ENCODE data around the gene HDDC2.

Gene HDDC2

GRCh38 chr6:125233202-125233601 lies 68.6 kb downstream of the HDDC2 start:
- no peak for DNase-seq (ENCODE audit: low read depth)

DNA sequence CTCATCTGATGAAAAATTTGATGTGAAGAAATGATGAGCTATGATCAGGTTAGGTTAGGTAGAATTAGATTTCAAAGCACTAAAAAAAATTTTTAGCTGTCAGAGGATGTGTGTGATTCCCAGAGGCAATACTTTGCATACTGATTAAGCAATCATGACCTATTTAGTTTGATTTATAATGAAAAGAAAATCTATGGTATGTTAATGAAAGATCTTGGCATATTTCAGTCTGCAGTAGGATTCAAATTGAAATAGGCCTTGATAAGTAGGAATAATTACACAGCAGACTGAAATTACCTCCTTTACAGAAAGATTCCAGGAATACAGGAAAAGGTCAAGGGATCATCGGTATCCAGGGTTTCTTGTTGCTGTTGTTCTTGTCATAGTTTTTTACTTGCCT lies 69.3 kb downstream of the HDDC2 start:
- no peak for DNase-seq (ENCODE audit: low read depth)

DNA sequence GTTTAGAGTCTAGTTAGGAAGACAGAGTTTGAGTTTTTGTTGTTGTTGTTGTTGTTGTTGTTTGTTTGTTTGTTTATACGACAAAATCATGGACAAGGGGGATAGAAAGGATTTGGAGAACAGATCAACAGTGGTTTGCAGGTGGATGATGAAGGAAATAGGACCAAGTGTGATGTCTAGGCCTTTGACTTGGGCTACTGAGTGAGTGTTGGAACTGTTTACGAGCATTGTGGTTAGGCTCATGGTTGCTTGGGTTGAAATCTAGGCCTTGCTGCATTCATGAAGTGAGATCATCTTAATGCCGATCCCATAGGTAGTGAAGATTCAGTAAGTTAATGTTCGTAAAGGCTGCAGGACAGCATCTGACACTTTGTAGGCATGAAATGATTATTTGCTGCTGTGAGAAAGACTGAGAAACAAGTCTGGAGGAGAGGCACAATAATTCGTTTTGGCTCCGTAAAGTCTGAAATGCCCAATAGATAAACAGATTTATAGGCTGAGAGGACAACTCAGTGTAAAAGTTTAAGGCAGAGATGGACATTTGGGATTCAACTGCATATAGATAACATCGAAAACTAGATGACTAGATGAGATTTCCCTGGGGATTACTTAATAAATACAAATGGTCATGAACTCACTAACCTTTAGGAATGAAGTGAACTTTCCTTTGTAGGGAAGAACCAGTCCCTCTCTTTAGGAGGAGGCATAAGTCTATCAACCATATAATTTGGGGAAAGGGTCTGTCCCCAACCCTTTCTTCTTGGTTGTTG lies 70.0 kb downstream of the HDDC2 start:
- no peak for DNase-seq (ENCODE audit: low read depth)

- DNase-seq (ENCODE audit: low read depth), result no peak
Measured at GRCh38 chr6:125231133-125231532, 70.6 kb downstream of the HDDC2 start.

DNA sequence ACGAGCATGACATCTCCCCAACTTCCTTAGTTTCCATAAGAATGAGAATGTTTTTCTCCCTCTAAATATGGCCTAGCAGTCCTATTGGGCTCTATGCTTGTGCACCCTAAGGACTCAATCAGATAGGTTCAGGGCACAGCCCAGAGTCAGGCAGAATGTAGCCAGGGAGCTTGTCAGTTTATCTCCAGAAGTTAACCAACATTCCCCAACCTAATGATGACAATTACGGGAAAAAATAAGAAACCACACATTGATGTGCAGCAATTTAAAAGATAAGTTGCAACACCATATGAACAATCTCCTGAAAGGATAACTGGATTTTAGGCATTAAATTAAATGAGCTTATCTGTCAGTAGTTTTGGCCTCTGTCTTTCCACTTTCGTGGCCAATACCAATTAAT lies 71.1 kb downstream of the HDDC2 start:
- no peak for DNase-seq (ENCODE audit: low read depth)

DNA sequence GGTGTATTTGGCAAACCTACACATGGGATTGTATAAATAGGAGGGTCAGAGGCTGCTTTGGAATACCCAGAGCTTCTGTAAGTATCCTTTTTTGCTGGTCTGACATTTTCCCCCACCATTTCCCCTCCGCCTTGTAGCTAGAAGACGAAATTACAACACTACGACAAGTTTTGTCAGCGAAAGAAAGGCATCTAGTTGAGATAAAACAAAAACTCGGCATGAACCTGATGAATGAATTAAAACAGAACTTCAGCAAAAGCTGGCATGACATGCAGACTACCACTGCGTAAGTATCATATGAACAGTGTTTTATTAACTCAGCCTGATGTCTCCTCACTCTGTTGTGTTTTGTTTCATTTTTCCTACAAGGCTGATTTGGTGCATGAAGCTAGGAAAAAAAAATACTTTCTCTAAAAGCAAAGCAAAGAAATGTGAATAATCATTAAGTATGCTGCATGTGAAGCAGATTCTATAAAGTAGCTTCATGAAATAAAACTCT lies 72.7 kb downstream of the HDDC2 start:
- DNase-seq (ENCODE audit: low read depth), result no peak

DNA sequence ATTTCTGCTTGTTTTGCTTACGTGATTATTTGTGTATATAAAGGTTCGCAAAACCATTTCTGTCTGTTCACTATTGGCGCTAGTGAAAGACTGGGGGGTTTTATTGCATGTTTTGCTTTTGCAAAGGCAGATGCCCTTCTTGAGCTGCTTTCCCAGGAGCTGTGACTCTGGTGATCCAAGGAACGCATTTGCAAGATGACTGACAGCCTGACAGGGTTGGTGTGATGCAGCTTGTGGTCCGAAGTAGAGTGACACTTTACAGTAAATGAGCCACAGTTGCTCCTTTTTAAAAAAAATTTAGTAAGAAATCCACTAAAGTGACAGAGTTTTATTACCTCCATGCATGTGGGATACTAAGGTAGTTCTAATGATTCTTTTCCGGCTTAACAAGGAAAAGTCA lies 74.5 kb downstream of the HDDC2 start:
- DNase-seq (ENCODE audit: low read depth), result no peak
